ENCODE results near the gene ARHGAP11A. TPM values are rescaled to one million over a fixed set of nuclear protein-coding genes. Genes with fewer than 3 reads are reported as not detected.

The ARHGAP11A gene
- total RNA-seq, 1 experiment from 2014 or later, result 93.0 TPM

GRCh38 chr15:32636410-32636809 lies 21.1 kb downstream of the ARHGAP11A start:
- no peak overlapping the region for H3K4me3 Mint-ChIP-seq
- ChIA-PET POLR2A (no interaction called here), CTCF (no interaction called here)
- TF ChIP-seq ZSCAN18 (CRISPR knock-in tag; IDR thresholded peaks at IDR 0.05), result no peak
- TF ChIP-seq CTCF (IDR thresholded peaks at IDR 0.05), result no peak
- TF ChIP-seq HMGXB4 (CRISPR knock-in tag; IDR thresholded peaks at IDR 0.05), result no peak
- TF ChIP-seq RELA (CRISPR knock-in tag; IDR thresholded peaks at IDR 0.05; ENCODE audit: borderline replicate concordance), result no peak
- no peak for TF ChIP-seq NFYB (CRISPR knock-in tag; conservative IDR thresholded peaks at IDR 0.05; ENCODE audit: low read depth)
- TF ChIP-seq E2F1 (CRISPR knock-in tag; IDR thresholded peaks at IDR 0.05), result no peak
- TF ChIP-seq NR3C1 (CRISPR knock-in tag; conservative IDR thresholded peaks at IDR 0.05; ENCODE audit: low read depth), result no peak
- TF ChIP-seq ZNF425 (CRISPR knock-in tag; conservative IDR thresholded peaks at IDR 0.05), result no peak
- no peak for TF ChIP-seq ATF1 (CRISPR knock-in tag; IDR thresholded peaks at IDR 0.05)
- TF ChIP-seq ZNF232 (CRISPR knock-in tag; IDR thresholded peaks at IDR 0.05), result no peak
- no peak for TF ChIP-seq MAX (CRISPR knock-in tag; IDR thresholded peaks at IDR 0.05)
- TF ChIP-seq ZNF317 (CRISPR knock-in tag; IDR thresholded peaks at IDR 0.05; ENCODE audit: borderline replicate concordance, low read depth), result no peak
- no peak for TF ChIP-seq JUN (CRISPR knock-in tag; IDR thresholded peaks at IDR 0.05)
- TF ChIP-seq ELF4 (CRISPR knock-in tag; IDR thresholded peaks at IDR 0.05; ENCODE audit: low read depth), result no peak
- TF ChIP-seq CBFB (CRISPR knock-in tag; IDR thresholded peaks at IDR 0.05; ENCODE audit: low read depth), result no peak
- TF ChIP-seq PREB (CRISPR knock-in tag; IDR thresholded peaks at IDR 0.05; ENCODE audit: borderline replicate concordance), result no peak
- no peak for TF ChIP-seq ZBTB21 (CRISPR knock-in tag; IDR thresholded peaks at IDR 0.05; ENCODE audit: borderline replicate concordance)
- TF ChIP-seq ZNF671 (CRISPR knock-in tag; IDR thresholded peaks at IDR 0.05), result no peak
- TF ChIP-seq GRHL2 (CRISPR knock-in tag; IDR thresholded peaks at IDR 0.05; ENCODE audit: insufficient replicate concordance, severe bottlenecking), result no peak
- H3K4me1 Mint-ChIP-seq, result peaks cover 5% of the 10 kb centered on the region
- DNase-seq (ENCODE audit: low spot score), result no peak
- peaks cover 59% of the 10 kb centered on the region for H3K36me3 Mint-ChIP-seq
- H3K9me3 Mint-ChIP-seq, result no peaks in the 10 kb centered on the region
- no peak for ATAC-seq
- no peak overlapping the region for H3K27ac Mint-ChIP-seq
- H3K27me3 Mint-ChIP-seq (ENCODE audit: low read depth), result no peaks in the 10 kb centered on the region
